H1 (cell line): ENCODE results near the gene CGNL1. TPM values are rescaled to one million over a fixed set of nuclear protein-coding genes. Genes with fewer than 3 reads are reported as not detected.

ENCODE experiments used
- CTCF ChIA-PET: fragments of 300-600 bp; sonication (Branson Sonifier 250); formaldehyde crosslinking; loops from one replicate; lab custom pipeline; 2021; ENCODE audit not compliant: partially characterized antibody; lab: Charles Lee
- POLR2A ChIA-PET: fragments of 300-600 bp; sonication (Branson Sonifier 250); formaldehyde crosslinking; loops from one replicate; lab custom pipeline; 2021; ENCODE audit warnings: inconsistent platforms; ENCODE audit not compliant: partially characterized antibody; lab: Charles Lee
- DNase-seq, 2 experiments: peaks; one replicate each; pipeline versions ENCODE4 v3.0.0 to v3.0.0-alpha.2; 2010 to 2022; ENCODE audit warnings: low spot score in 2 of 2, low read depth in 1 of 2, mixed read lengths in 1 of 2
- FAIRE-seq: peaks from 2 replicates; lab custom pipeline; 2011; peaks lifted over from hg19 to GRCh38; lab: Jason Lieb, UNC
- H2AFZ ChIP-seq: 2 replicates; pipeline ENCODE4 v1.8.1; 2012; ENCODE audit warnings: low read length, inconsistent platforms
- H2AK5ac ChIP-seq: 2 replicates; pipeline ENCODE4 v1.6.1; 2013; ENCODE audit warnings: low read depth, low read length
- H2BK120ac ChIP-seq: replicated peaks from 2 replicates; pipeline ENCODE3; 2013; ENCODE audit warnings: low read depth, low read length, inconsistent platforms
- H2BK12ac ChIP-seq: 2 replicates; pipeline ENCODE4 v1.6.1; 2013; ENCODE audit warnings: low read depth, low read length
- H2BK15ac ChIP-seq: 2 replicates; pipeline ENCODE4 v1.6.1; 2013; ENCODE audit warnings: low read length
- H2BK20ac ChIP-seq: 2 replicates; pipeline ENCODE4 v1.6.1; 2013; ENCODE audit warnings: low read length
- H2BK5ac ChIP-seq: 2 replicates; pipeline ENCODE4 v1.6.1; 2013; ENCODE audit warnings: low read depth, low read length
- H3K14ac ChIP-seq: 2 replicates; pipeline ENCODE4 v1.6.1; 2013; ENCODE audit warnings: inconsistent platforms; ENCODE audit not compliant: insufficient read length
- H3K18ac ChIP-seq: 2 replicates; pipeline ENCODE4 v1.6.1; 2013; ENCODE audit warnings: low read length; ENCODE audit errors: extremely low read depth
- H3K23ac ChIP-seq: 2 replicates; pipeline ENCODE4 v1.6.1; 2013; ENCODE audit warnings: inconsistent platforms; ENCODE audit not compliant: insufficient read length
- H3K23me2 ChIP-seq: 2 replicates; pipeline ENCODE4 v1.6.1; 2013; ENCODE audit warnings: low read depth, low read length
- H3K27ac ChIP-seq: 2 replicates; pipeline ENCODE4 v1.6.1; 2011; ENCODE audit warnings: low read depth, low read length, inconsistent platforms
- H3K27me3 ChIP-seq, 4 experiments: replicated peaks in 1 of 4; 1 replicate in 1 of 4; 2 replicates in 3 of 4; pipeline versions ENCODE4 v1.6.1 to v1.8.1; 2011 to 2013; ENCODE audit warnings: low read length in 3 of 4, mild to moderate bottlenecking in 3 of 4, inconsistent platforms in 2 of 4, mixed read lengths in 2 of 4, moderate library complexity in 1 of 4; ENCODE audit not compliant: control insufficient read depth in 3 of 4, insufficient read depth in 3 of 4; ENCODE audit errors: extremely low read depth in 1 of 4
- H3K36me3 ChIP-seq, 4 experiments: 2 replicates each; pipeline versions ENCODE4 v1.6.1 to v1.8.1; 2011 to 2013; ENCODE audit warnings: mild to moderate bottlenecking in 4 of 4, low read length in 3 of 4, moderate library complexity in 2 of 4, control low read depth in 1 of 4, inconsistent platforms in 1 of 4; ENCODE audit not compliant: insufficient read depth in 4 of 4, control insufficient read depth in 2 of 4
- H3K4ac ChIP-seq: replicated peaks from 2 replicates; pipeline ENCODE3; 2013; ENCODE audit warnings: low read length, low read depth, mixed read lengths, inconsistent platforms; ENCODE audit not compliant: insufficient read length
- H3K4me1 ChIP-seq, 4 experiments: replicated peaks in 1 of 4; 1 replicate in 1 of 4; 2 replicates in 3 of 4; pipeline versions ENCODE4 v1.6.1 to v1.8.1; 2011 to 2013; ENCODE audit warnings: low read length in 3 of 4, inconsistent platforms in 2 of 4, mixed read lengths in 1 of 4; ENCODE audit not compliant: insufficient read depth in 4 of 4, control insufficient read depth in 3 of 4
- H3K4me2 ChIP-seq, 2 experiments: 2 replicates each; pipeline versions ENCODE4 v1.6.1 to v1.8.1; 2011 to 2013; ENCODE audit warnings: low read depth in 2 of 2, low read length in 2 of 2, control low read depth in 1 of 2, inconsistent platforms in 1 of 2, mild to moderate bottlenecking in 1 of 2; ENCODE audit not compliant: insufficient read depth in 1 of 2
- H3K4me3 ChIP-seq, 4 experiments: fragments of 200-600, 300-600 bp in 1 of 4; sonication (generic), shearing (Covaris generic), sonication (Bioruptor Twin) in 1 of 4; 2 replicates each; pipeline versions ENCODE4 v1.5.1 to v1.8.1; 2011 to 2016; ENCODE audit warnings: low read length in 4 of 4, low read depth in 3 of 4, control low read depth in 2 of 4, inconsistent platforms in 2 of 4, mild to moderate bottlenecking in 2 of 4, mixed read lengths in 1 of 4, moderate library complexity in 1 of 4; ENCODE audit not compliant: insufficient read depth in 2 of 4; ENCODE audit errors: extremely low read depth in 1 of 4
- H3K56ac ChIP-seq: replicated peaks from 2 replicates; pipeline ENCODE3; 2013; ENCODE audit warnings: low read depth, mild to moderate bottlenecking, mixed read lengths, low read length, inconsistent platforms; ENCODE audit not compliant: insufficient read length
- H3K79me1 ChIP-seq: 2 replicates; pipeline ENCODE4 v1.6.1; 2013; ENCODE audit warnings: low read depth, low read length, control low read depth
- H3K79me2 ChIP-seq, 2 experiments: 2 replicates each; pipeline versions ENCODE4 v1.6.1 to v1.8.1; 2012 to 2013; ENCODE audit warnings: low read length in 2 of 2, mild to moderate bottlenecking in 2 of 2, inconsistent platforms in 1 of 2; ENCODE audit not compliant: insufficient read depth in 2 of 2, control insufficient read depth in 1 of 2
- H3K9ac ChIP-seq, 4 experiments: replicated peaks in 1 of 4; 1 replicate in 1 of 4; 2 replicates in 3 of 4; pipeline versions ENCODE4 v1.6.1 to v1.8.1; 2011 to 2013; ENCODE audit warnings: low read depth in 3 of 4, low read length in 3 of 4, control low read depth in 2 of 4, mild to moderate bottlenecking in 2 of 4, moderate library complexity in 2 of 4, inconsistent platforms in 1 of 4; ENCODE audit errors: extremely low read depth in 1 of 4
- H3K9me3 ChIP-seq, 2 experiments: 2 replicates each; pipeline versions ENCODE4 v1.6.1 to v1.8.1; 2012 to 2013; ENCODE audit warnings: mild to moderate bottlenecking in 2 of 2, moderate library complexity in 2 of 2, control low read depth in 1 of 2, inconsistent platforms in 1 of 2, low read depth in 1 of 2, low read length in 1 of 2, mixed read lengths in 1 of 2; ENCODE audit not compliant: insufficient read depth in 2 of 2
- H4K20me1 ChIP-seq, 2 experiments: replicated peaks in 1 of 2; 2 replicates each; pipeline versions ENCODE3 to v1.8.1; 2011 to 2013; ENCODE audit warnings: inconsistent platforms in 2 of 2, low read length in 2 of 2, mild to moderate bottlenecking in 1 of 2; ENCODE audit not compliant: insufficient read depth in 2 of 2, control insufficient read depth in 1 of 2
- H4K5ac ChIP-seq: 2 replicates; pipeline ENCODE4 v1.6.1; 2013; ENCODE audit warnings: low read length, low read depth, mixed read lengths, inconsistent platforms; ENCODE audit not compliant: insufficient read length
- H4K8ac ChIP-seq: 2 replicates; pipeline ENCODE4 v1.8.0; 2013; ENCODE audit warnings: mild to moderate bottlenecking, moderate library complexity, low read length, inconsistent platforms; ENCODE audit not compliant: insufficient read depth; ENCODE audit errors: extremely low read depth
- H4K91ac ChIP-seq: replicated peaks from 2 replicates; pipeline ENCODE3; 2013; ENCODE audit warnings: low read length, mixed read lengths, inconsistent platforms; ENCODE audit not compliant: insufficient read length
- CHD1 ChIP-seq: IDR thresholded peaks from 2 replicates; pipeline ENCODE4 v1.6.1; 2012; ENCODE audit warnings: low read depth, low read length, improper control_type of control experiment
- EP300 ChIP-seq, 2 experiments: IDR thresholded peaks; 1 replicate in 1 of 2; 2 replicates in 1 of 2; pipeline ENCODE4 v1.6.1; 2011 to 2012; ENCODE audit warnings: low read depth in 2 of 2, low read length in 2 of 2, mild to moderate bottlenecking in 2 of 2, borderline replicate concordance in 1 of 2, inconsistent platforms in 1 of 2, moderate library complexity in 1 of 2
- HDAC6 ChIP-seq: IDR thresholded peaks from one replicate; pipeline ENCODE4 v1.7.1; 2012; ENCODE audit warnings: low read depth, mild to moderate bottlenecking, inconsistent platforms, low read length, moderate library complexity
- JUN ChIP-seq: IDR thresholded peaks from 2 replicates; pipeline ENCODE4 v1.6.1; 2011; ENCODE audit warnings: low read depth, mild to moderate bottlenecking, improper control_type of control experiment, low read length
- MAFK ChIP-seq: IDR thresholded peaks from 2 replicates; pipeline ENCODE4 v1.6.1; 2012; ENCODE audit warnings: low read depth, mild to moderate bottlenecking, improper control_type of control experiment, low read length
- NANOG ChIP-seq: IDR thresholded peaks from 2 replicates; pipeline ENCODE4 v1.6.1; 2011; ENCODE audit warnings: low read length, low read depth, mild to moderate bottlenecking, inconsistent platforms; ENCODE audit not compliant: insufficient read depth, poor library complexity, severe bottlenecking
- RBBP5 ChIP-seq: IDR thresholded peaks from 2 replicates; pipeline ENCODE4 v1.7.1; 2012; ENCODE audit warnings: low read depth, mild to moderate bottlenecking, inconsistent platforms, low read length, moderate library complexity, borderline replicate concordance
- SIX5 ChIP-seq: IDR thresholded peaks from 2 replicates; pipeline ENCODE4 v1.6.1; 2011; ENCODE audit warnings: mild to moderate bottlenecking, low read depth, low read length
- SRF ChIP-seq: IDR thresholded peaks from 2 replicates; pipeline ENCODE4 v1.6.1; 2011; ENCODE audit warnings: mild to moderate bottlenecking, low read depth, low read length, moderate library complexity
- SUZ12 ChIP-seq: fragments of 200-600 bp; sonication (generic); IDR thresholded peaks from 2 replicates; pipeline ENCODE4 v1.6.1; 2012; ENCODE audit warnings: mild to moderate bottlenecking, inconsistent platforms, low read length, moderate library complexity, mixed read lengths
- TAF1 ChIP-seq: IDR thresholded peaks from 2 replicates; pipeline ENCODE4 v1.6.1; 2011; ENCODE audit warnings: mild to moderate bottlenecking, low read depth, low read length
- TAF7 ChIP-seq: optimal IDR thresholded peaks from 2 replicates; pipeline ENCODE3; 2011; ENCODE audit warnings: low read depth, mild to moderate bottlenecking, inconsistent platforms, low read length, moderate library complexity, borderline replicate concordance
- WGBS, 2 experiments: shearing (Covaris generic) in 1 of 2; methylation state at CpG; one replicate each; pipeline versions ENCODE4 v1.1.6 to v1.1.7; 2013 to 2015; ENCODE audit warnings: low lambda C conversion rate in 2 of 2, mixed read lengths in 2 of 2, inconsistent platforms in 1 of 2, low coverage in 1 of 2, missing lambda C conversion rate in 1 of 2; ENCODE audit not compliant: insufficient replicate concordance in 2 of 2, insufficient coverage in 1 of 2, insufficient read length in 1 of 2; ENCODE audit errors: extremely low coverage in 1 of 2, missing lambda C conversion rate in 1 of 2; 5-methylcytosine and 5-hydroxymethylcytosine counted together
- polyA plus RNA-seq, 7 experiments: library from polyadenylated mRNA; depleted of rRNA in 3 of 7; stranded (reverse) in 5 of 7; unstranded in 2 of 7; fragments of >200 nt in 5 of 7; fragments of 200-250 nt in 2 of 7; gene quantifications; 1 replicate in 5 of 7; 2 replicates in 1 of 7; 4 replicates in 1 of 7; pipeline versions ENCODE4 v1.2.1 to v1.2.3, GENCODE V29; 2011 to 2013; ENCODE audit warnings: missing spikeins in 2 of 7, mixed read lengths in 2 of 7
- total RNA-seq: library from RNA; stranded (reverse); fragmentation: NEBNext Ultra II Directional; extraction: Animal tissue kit (Norgen Biotek cat#: 25700); gene quantifications from 2 replicates; pipeline ENCODE4 v1.2.1, GENCODE V29; 2021

CGNL1 gene
- total and polyA plus RNA-seq, 2 of the 8 experiments (the other 6 are each of a cell fraction or from before 2014, with no cell fraction given): 21.8 to 75.6 TPM

DNA sequence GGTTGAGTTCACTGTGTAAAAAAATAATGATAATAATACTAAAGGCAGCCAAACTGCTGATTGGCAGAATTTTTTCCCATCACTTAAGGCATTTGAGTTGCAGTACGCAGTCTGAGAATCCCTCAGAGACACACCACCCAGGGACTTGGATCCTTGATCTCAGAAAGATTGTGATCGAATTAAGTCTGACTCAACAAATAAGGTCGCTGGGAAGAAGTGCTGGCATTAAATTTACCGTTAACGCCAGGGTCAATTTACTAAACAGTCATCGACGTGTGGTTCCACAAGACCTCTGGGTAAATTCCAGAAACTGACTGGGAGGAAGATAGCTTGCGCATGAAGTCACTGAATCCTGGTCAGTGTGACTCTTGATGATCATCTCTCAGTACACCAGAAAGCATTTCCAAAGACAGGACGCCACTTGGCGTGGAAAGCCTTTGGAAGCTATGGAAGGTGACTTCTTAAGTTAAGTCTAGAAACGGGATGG lies 48.3 kb upstream of the CGNL1 start:
- Histone ChIP-seq H3K18ac (no peak overlapping the region), H4K8ac (no peak overlapping the region), H2AFZ (no peak overlapping the region), H3K4me3 (no peak overlapping the region), H3K27ac (no peak overlapping the region), H4K20me1 (no peaks in the 10 kb centered on the region), H3K14ac (no peak overlapping the region), H4K91ac (no peak overlapping the region), H2BK120ac (no peak overlapping the region), H3K79me2 (no peaks in the 10 kb centered on the region), H3K27me3 (no peaks in the 10 kb centered on the region; a peak in 1 of 7 replicates), H2BK20ac (no peak overlapping the region), H3K56ac (no peak overlapping the region), H3K4ac (no peak overlapping the region), H2BK12ac (no peak overlapping the region), H3K36me3 (no peaks in the 10 kb centered on the region), H4K5ac (no peak overlapping the region), H3K4me1 (peaks cover 0 to 2% (median 0%) of the 10 kb centered on the region in 4 experiments; a peak in 2 of 7 replicates), H2BK15ac (no peak overlapping the region), H2AK5ac (no peak overlapping the region), H3K23ac (no peak overlapping the region), H3K23me2 (no peaks in the 10 kb centered on the region), H2BK5ac (no peak overlapping the region), H3K9me3 (no peaks in the 10 kb centered on the region), H3K9ac (no peak overlapping the region), H3K4me2 (no peak overlapping the region), H3K79me1 (no peaks in the 10 kb centered on the region)
- POLR2A ChIA-PET: interaction anchor here (1.5 kb wide), 1 partner anchor 15 kb away, joined by 5 read pairs; no protein-coding TSS in a partner anchor
- CTCF ChIA-PET: interaction anchor here (0.8 to 7.2 kb wide), 16 partner anchors 9 to 226 kb away, joined by 3 to 60 read pairs (median 6); no protein-coding TSS in a partner anchor
- DNase-seq (no peak), FAIRE-seq (no peak)
- WGBS, 2 experiments: 92% methylated on average over 11 of the region's 11 CpGs; no CpG with 5 or more reads in 1 of the 2 experiments
- TF ChIP-seq NANOG: no peak
- no peak for TF ChIP-seq HDAC6
- TF ChIP-seq EP300 (IDR thresholded peaks at IDR 0.05; ENCODE audit: borderline replicate concordance in 1 of 2, low read depth in 2 of 2, low read length in 2 of 2): no peak
- TF ChIP-seq SUZ12: no peak
- no peak for TF ChIP-seq RBBP5
- no peak for TF ChIP-seq SIX5
- no peak for TF ChIP-seq MAFK
- no peak for TF ChIP-seq SRF
- TF ChIP-seq CHD1: no peak
- TF ChIP-seq TAF1: no peak
- TF ChIP-seq TAF7: no peak
- no peak for TF ChIP-seq JUN
